Testis (tissue), 2 donors: Measurements from ENCODE around the gene SHROOM1.

Experiments
- CTCF ChIP-seq, 3 experiments: fragments of 450-650 bp in 2 of 3; fragments of 200-600 bp in 1 of 3; sonication (generic) in 1 of 3; IDR thresholded peaks; one replicate each; pipeline ENCODE4 v1.5.1; 2016 to 2019; ENCODE audit warnings: antibody characterized with exemption in 3 of 3, mild to moderate bottlenecking in 2 of 3, moderate library complexity in 1 of 3
- POLR2A ChIP-seq: fragments of 450-650 bp; IDR thresholded peaks from one replicate; pipeline ENCODE4 v1.6.1; 2017; ENCODE audit warnings: antibody characterized with exemption, mild to moderate bottlenecking, moderate library complexity

- TF ChIP-seq CTCF (IDR thresholded peaks at IDR 0.05), result no peak
- no peak for TF ChIP-seq POLR2A
Observed at GRCh38 chr5:132860742-132861141, 30.3 kb upstream of the SHROOM1 start.
